Neural cell (in vitro differentiated cells): ENCODE measurements around the gene TRAM2.

Source experiments
- CTCF ChIP-seq: fragments of 450-650 bp; IDR thresholded peaks from 2 replicates; pipeline ENCODE4 v1.5.1; 2014; ENCODE audit warnings: antibody characterized with exemption, mild to moderate bottlenecking, moderate library complexity; ENCODE audit not compliant: poor library complexity, severe bottlenecking
- EP300 ChIP-seq: fragments of 450-650 bp; conservative IDR thresholded peaks from 2 replicates; pipeline ENCODE4 v1.6.1; 2014; ENCODE audit warnings: antibody characterized with exemption, mild to moderate bottlenecking, moderate library complexity; ENCODE audit not compliant: poor library complexity, severe bottlenecking
- EZH2 ChIP-seq: fragments of 200-600, 300-800 bp; shearing (Covaris generic), sonication (generic); IDR thresholded peaks from 2 replicates; pipeline ENCODE4 v1.6.1; 2014; ENCODE audit warnings: antibody characterized with exemption, low read length, borderline replicate concordance, mild to moderate bottlenecking; ENCODE audit not compliant: insufficient read depth, poor library complexity, severe bottlenecking
- MXI1 ChIP-seq: fragments of 450-650 bp; conservative IDR thresholded peaks from 2 replicates; pipeline ENCODE4 v1.6.1; 2014; ENCODE audit warnings: antibody characterized with exemption, mild to moderate bottlenecking; ENCODE audit not compliant: poor library complexity, severe bottlenecking
- POLR2AphosphoS5 ChIP-seq: IDR thresholded peaks from 2 replicates; pipeline ENCODE4 v1.6.1; 2012
- RAD21 ChIP-seq: fragments of 450-650 bp; conservative IDR thresholded peaks from 2 replicates; pipeline ENCODE4 v1.6.1; 2014; ENCODE audit warnings: antibody characterized with exemption, mild to moderate bottlenecking, moderate library complexity
- REST ChIP-seq: IDR thresholded peaks from 2 replicates; pipeline ENCODE4 v1.6.1; 2012; ENCODE audit warnings: borderline replicate concordance
- TAF1 ChIP-seq: IDR thresholded peaks from 2 replicates; pipeline ENCODE4 v1.6.1; 2012; ENCODE audit warnings: low read depth

GRCh38 chr6:52584203-52584602 is 7.3 kb upstream of the TRAM2 start:
- TF ChIP-seq EP300 (no peak), POLR2AphosphoS5 (no peak), CTCF (no peak), REST (no peak), MXI1 (no peak), EZH2 (no peak), TAF1 (no peak), RAD21 (no peak)
